A673 (cell line): ENCODE measurements around the gene LIMS1. TPM values are rescaled to one million over a fixed set of nuclear protein-coding genes. Genes with fewer than 3 reads are reported as not detected.

Experiments
- BruUV-seq: library from RNA; stranded (reverse); fragments of 400-500 nt; replicated peaks from 2 replicates; lab custom pipeline; 2021; lab: Mats Ljungman, UMichigan
- CTCF ChIA-PET: fragments of 300-600 bp; sonication (Branson Sonifier 250); formaldehyde crosslinking; loops from one replicate; lab custom pipeline; 2022; ENCODE audit warnings: antibody characterized with exemption; lab: Charles Lee
- POLR2A ChIA-PET: fragments of 300-600 bp; sonication (Branson Sonifier 250); formaldehyde crosslinking; loops from one replicate; lab custom pipeline; 2022; ENCODE audit warnings: antibody characterized with exemption; ENCODE audit not compliant: low non-redundant PET; lab: Charles Lee
- DNase-seq: peaks from one replicate; pipeline ENCODE4 v3.0.0-alpha.2; 2015; ENCODE audit warnings: low spot score
- H3K27ac ChIP-seq: fragments of 200-600 bp; sonication (generic); 2 replicates; pipeline ENCODE4 v1.5.1; 2016; ENCODE audit warnings: mixed run types, low read depth, mild to moderate bottlenecking, mixed read lengths, antibody characterized with exemption, low read length; ENCODE audit not compliant: poor library complexity, severe bottlenecking
- H3K27me3 ChIP-seq: fragments of 200-600 bp; sonication (generic); replicated peaks from 2 replicates; pipeline ENCODE4 v1.6.1; 2017; ENCODE audit warnings: mixed run types, low read depth, mild to moderate bottlenecking, mixed read lengths, antibody characterized with exemption, low read length; ENCODE audit not compliant: insufficient read depth, poor library complexity
- H3K36me3 ChIP-seq: fragments of 200-600 bp; sonication (generic); 2 replicates; pipeline ENCODE4 v1.6.1; 2016; ENCODE audit warnings: mixed run types, mild to moderate bottlenecking, mixed read lengths, antibody characterized with exemption, low read length; ENCODE audit not compliant: insufficient read depth, poor library complexity, severe bottlenecking
- H3K4me1 ChIP-seq: fragments of 200-600 bp; sonication (generic); 2 replicates; pipeline ENCODE4 v1.6.1; 2017; ENCODE audit warnings: mixed run types, mild to moderate bottlenecking, mixed read lengths, antibody characterized with exemption, low read length; ENCODE audit not compliant: insufficient read depth, poor library complexity, severe bottlenecking
- H3K4me3 ChIP-seq: fragments of 200-600 bp; sonication (generic); 2 replicates; pipeline ENCODE4 v1.5.1; 2016; ENCODE audit warnings: low read depth, mixed run types, mild to moderate bottlenecking, mixed read lengths, low read length; ENCODE audit not compliant: poor library complexity, severe bottlenecking
- H3K9me3 ChIP-seq: fragments of 200-600 bp; sonication (generic); 2 replicates; pipeline ENCODE4 v1.6.1; 2016; ENCODE audit warnings: mixed run types, low read depth, mild to moderate bottlenecking, mixed read lengths, antibody characterized with exemption, low read length; ENCODE audit not compliant: poor library complexity, severe bottlenecking
- EZH2 ChIP-seq: fragments of 200-600 bp; sonication (generic); IDR thresholded peaks from 2 replicates; pipeline ENCODE4 v1.6.1; 2017; ENCODE audit warnings: borderline replicate concordance, low read depth, mild to moderate bottlenecking, mixed read lengths, antibody characterized with exemption, low read length; ENCODE audit not compliant: poor library complexity, severe bottlenecking
- intact Hi-C: fragments of 100-400 bp; cut with micrococcal nuclease; formaldehyde crosslinking; loops from one replicate; pipeline ENCODE4 v1.10.0; 2022; ENCODE audit not compliant: unreplicated experiment
- total RNA-seq: library from RNA; stranded (reverse); gene quantifications from 2 replicates; pipeline ENCODE4 v1.2.3, GENCODE V29; 2021
- TF ChIP-seq, protein P1 (sequence below): fragments of 300-800, 200-600 bp; sonication (generic); conservative IDR thresholded peaks from 2 replicates; pipeline ENCODE4 v1.5.1; 2017; ENCODE audit warnings: low read depth, mild to moderate bottlenecking, antibody characterized with exemption, low read length, moderate library complexity, mixed read lengths

Gene LIMS1
- total RNA-seq, 1 experiment from 2014 or later, result 43.9 TPM

DNA sequence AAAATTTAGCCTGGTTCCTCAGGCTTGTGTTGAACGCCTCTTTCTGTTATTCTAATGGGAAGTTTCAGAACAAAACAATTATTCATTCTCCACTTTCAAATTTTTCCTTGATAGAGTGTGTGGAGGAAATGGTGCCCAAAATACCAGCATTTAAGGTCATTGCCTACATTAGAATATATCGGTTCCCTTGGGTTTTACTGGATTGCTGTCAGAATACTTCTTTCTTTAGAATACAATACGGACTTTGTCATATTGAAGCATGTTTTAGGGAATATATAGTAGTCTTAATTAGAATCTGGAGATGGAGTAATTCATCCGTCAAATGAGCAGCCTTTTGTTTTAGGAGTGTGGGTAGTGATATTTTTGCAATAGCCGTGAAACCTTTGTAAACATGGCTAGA is 13.3 kb downstream of the LIMS1 start:
- no TSS peak for BruUV-seq
- ChIA-PET POLR2A (no interaction called here), CTCF (no interaction called here)
- Histone ChIP-seq H3K27me3 (no peaks in the 10 kb centered on the region), H3K4me1 (no peaks in the 10 kb centered on the region), H3K9me3 (peaks cover 3% of the 10 kb centered on the region), H3K27ac (no peak overlapping the region), H3K4me3 (no peak overlapping the region), H3K36me3 (no peaks in the 10 kb centered on the region)
- TF ChIP-seq EZH2, result no peak
- DNase-seq, result no peak
- intact Hi-C loops, result no loop called here

GRCh38 chr2:108548208-108549003 is 14.1 kb downstream of the LIMS1 start:
- H3K4me1 ChIP-seq, result no peaks in the 10 kb centered on the region
- no peak overlapping the region for H3K4me3 ChIP-seq
- ChIA-PET POLR2A (no interaction called here), CTCF (no interaction called here)
- intact Hi-C loops, result no loop called here
- DNase-seq, result no peak
- no peak overlapping the region for H3K27ac ChIP-seq
- no TSS peak for BruUV-seq
- no peaks in the 10 kb centered on the region for H3K27me3 ChIP-seq
- no peaks in the 10 kb centered on the region for H3K9me3 ChIP-seq
- TF ChIP-seq EZH2, result no peak
- TF ChIP-seq, protein P1, sequence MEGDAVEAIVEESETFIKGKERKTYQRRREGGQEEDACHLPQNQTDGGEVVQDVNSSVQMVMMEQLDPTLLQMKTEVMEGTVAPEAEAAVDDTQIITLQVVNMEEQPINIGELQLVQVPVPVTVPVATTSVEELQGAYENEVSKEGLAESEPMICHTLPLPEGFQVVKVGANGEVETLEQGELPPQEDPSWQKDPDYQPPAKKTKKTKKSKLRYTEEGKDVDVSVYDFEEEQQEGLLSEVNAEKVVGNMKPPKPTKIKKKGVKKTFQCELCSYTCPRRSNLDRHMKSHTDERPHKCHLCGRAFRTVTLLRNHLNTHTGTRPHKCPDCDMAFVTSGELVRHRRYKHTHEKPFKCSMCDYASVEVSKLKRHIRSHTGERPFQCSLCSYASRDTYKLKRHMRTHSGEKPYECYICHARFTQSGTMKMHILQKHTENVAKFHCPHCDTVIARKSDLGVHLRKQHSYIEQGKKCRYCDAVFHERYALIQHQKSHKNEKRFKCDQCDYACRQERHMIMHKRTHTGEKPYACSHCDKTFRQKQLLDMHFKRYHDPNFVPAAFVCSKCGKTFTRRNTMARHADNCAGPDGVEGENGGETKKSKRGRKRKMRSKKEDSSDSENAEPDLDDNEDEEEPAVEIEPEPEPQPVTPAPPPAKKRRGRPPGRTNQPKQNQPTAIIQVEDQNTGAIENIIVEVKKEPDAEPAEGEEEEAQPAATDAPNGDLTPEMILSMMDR, result no peak
- H3K36me3 ChIP-seq, result no peaks in the 10 kb centered on the region

GRCh38 chr2:108552566-108552965 is 18.3 kb downstream of the LIMS1 start:
- Histone ChIP-seq H3K4me3 (no peak overlapping the region), H3K27ac (no peak overlapping the region), H3K36me3 (no peaks in the 10 kb centered on the region), H3K27me3 (no peaks in the 10 kb centered on the region), H3K4me1 (no peaks in the 10 kb centered on the region), H3K9me3 (no peaks in the 10 kb centered on the region)
- DNase-seq, result no peak
- POLR2A ChIA-PET, result no interaction called here
- no peak for TF ChIP-seq EZH2
- TF ChIP-seq, protein P1, result no peak
- BruUV-seq, result no TSS peak
- CTCF ChIA-PET, result no interaction called here
- intact Hi-C loops, result no loop called here
